Breast epithelium (tissue), 4 donors: Measurements from ENCODE around the gene OR11G2. TPM values are rescaled to one million over a fixed set of nuclear protein-coding genes. Genes with fewer than 3 reads are reported as not detected.
"Not testable (repeated sequence)": the region's sequence is repeated elsewhere in the genome, so short reads cannot be mapped to it uniquely, and the experiment has no call there.

ENCODE experiments used
- DNase-seq, 2 donors: peaks; one replicate each; pipeline ENCODE4 v3.0.0-alpha.2; 2019; ENCODE audit warnings: low spot score in 2 of 2
- H3K27ac ChIP-seq, 2 donors: fragments of 200-600 bp; sonication (generic) in 1 of 2; one replicate each; pipeline ENCODE4 v1.5.1; 2016 to 2019; ENCODE audit warnings: mild to moderate bottlenecking in 1 of 2
- H3K27me3 ChIP-seq, 2 donors: fragments of 200-600 bp; sonication (generic) in 1 of 2; one replicate each; pipeline versions ENCODE4 v1.5.1 to v1.6.0; 2017 to 2019; ENCODE audit warnings: control low read depth in 1 of 2, mild to moderate bottlenecking in 1 of 2
- H3K36me3 ChIP-seq: fragments of 200-600 bp; one replicate; pipeline ENCODE4 v1.5.1; 2019
- H3K4me1 ChIP-seq, 2 donors: fragments of 200-600 bp; sonication (generic); one replicate each; pipeline ENCODE4 v1.5.1; 2016 to 2019; ENCODE audit warnings: control low read depth in 1 of 2
- H3K4me3 ChIP-seq, 3 donors: fragments of 200-600 bp; sonication (generic); 1 replicate in 2 of 3; 2 replicates in 1 of 3; pipeline ENCODE4 v1.5.1; 2016 to 2019; ENCODE audit warnings: mild to moderate bottlenecking in 3 of 3, moderate library complexity in 2 of 3
- H3K9me3 ChIP-seq, 2 donors: fragments of 200-600 bp; sonication (generic) in 1 of 2; one replicate each; pipeline ENCODE4 v1.5.1; 2016 to 2019; ENCODE audit warnings: control low read depth in 1 of 2
- CTCF ChIP-seq, 3 donors: fragments of 450-650 bp; IDR thresholded peaks; one replicate each; pipeline ENCODE4 v1.5.1; 2016 to 2017; ENCODE audit warnings: antibody characterized with exemption in 3 of 3, mild to moderate bottlenecking in 3 of 3, moderate library complexity in 3 of 3
- POLR2A ChIP-seq: fragments of 450-650 bp; IDR thresholded peaks from one replicate; pipeline ENCODE4 v1.6.1; 2016; ENCODE audit warnings: antibody characterized with exemption, mild to moderate bottlenecking, moderate library complexity
- POLR2AphosphoS5 ChIP-seq, 3 donors: sonication (generic); formaldehyde crosslinking; IDR thresholded peaks; one replicate each; pipeline ENCODE4 v1.6.1; 2017; ENCODE audit warnings: antibody characterized with exemption in 3 of 3
- intact Hi-C: fragments of 100-400 bp; cut with DNase I; formaldehyde crosslinking; loops from one replicate; pipeline ENCODE4 v1.15.1; 2023; ENCODE audit warnings: low total_unique reads
- total RNA-seq, 3 donors: library from RNA; depleted of rRNA; stranded (reverse); fragments of >200 nt; gene quantifications; one replicate each; pipeline ENCODE4 v1.1.0, GENCODE V29; 2016

Gene OR11G2
- not detected for total RNA-seq

- H3K36me3 ChIP-seq = no peaks in the 10 kb centered on the region
- H3K4me3 ChIP-seq = no peak within 1 kb of the TSS
- no peaks in the 10 kb centered on the region for H3K4me1 ChIP-seq
- no peak within 1 kb of the TSS for H3K27ac ChIP-seq
- H3K9me3 ChIP-seq = no peaks in the 10 kb centered on the region
- no peak for DNase-seq
- intact Hi-C loops = no loop called here
- TF ChIP-seq POLR2AphosphoS5 (IDR thresholded peaks at IDR 0.05) (no peak), POLR2A (no peak), CTCF (IDR thresholded peaks at IDR 0.05) (no peak)
- peaks cover 0 to 4% of the 10 kb centered on the region in 2 donors for H3K27me3 ChIP-seq
Observed at GRCh38 chr14:20190596-20190995, at the start of gene OR11G2. Gene OR11G2 (plus strand): TSS chr14:20190896. CDS start chr14:20197438, 6,542 bp downstream.

GRCh38 chr14:20143911-20144310, 46.8 kb upstream of the OR11G2 start:
- intact Hi-C loops = no loop called here
- Histone ChIP-seq H3K4me3 (no peak overlapping the region), H3K27me3 (no peaks in the 10 kb centered on the region), H3K4me1 (no peaks in the 10 kb centered on the region), H3K9me3 (no peaks in the 10 kb centered on the region), H3K36me3 (no peaks in the 10 kb centered on the region), H3K27ac (no peak overlapping the region)
- no peak for TF ChIP-seq POLR2A
- no peak for DNase-seq

GRCh38 chr14:20144820-20145219, 45.9 kb upstream of the OR11G2 start:
- Histone ChIP-seq H3K4me3 (no peak overlapping the region), H3K36me3 (no peaks in the 10 kb centered on the region), H3K27me3 (no peaks in the 10 kb centered on the region), H3K9me3 (peaks cover 0 to 1% of the 10 kb centered on the region in 2 donors), H3K4me1 (no peaks in the 10 kb centered on the region), H3K27ac (no peak overlapping the region)
- no peak for DNase-seq
- no peak for TF ChIP-seq CTCF (IDR thresholded peaks at IDR 0.05)
- TF ChIP-seq POLR2A = no peak
- no peak for TF ChIP-seq POLR2AphosphoS5 (IDR thresholded peaks at IDR 0.05)
- intact Hi-C loops = no loop called here

- Histone ChIP-seq H3K9me3 (peaks cover 10 to 23% of the 10 kb centered on the region in 2 donors), H3K27me3 (no peaks in the 10 kb centered on the region), H3K27ac (no peak overlapping the region), H3K4me1 (no peaks in the 10 kb centered on the region), H3K36me3 (no peaks in the 10 kb centered on the region), H3K4me3 (no peak overlapping the region)
- intact Hi-C loops = no loop called here
- TF ChIP-seq POLR2A (no peak), POLR2AphosphoS5 (IDR thresholded peaks at IDR 0.05) (no peak), CTCF (IDR thresholded peaks at IDR 0.05) (no peak)
- DNase-seq = no peak
Observed at GRCh38 chr14:20164462-20164861, 26.2 kb upstream of the OR11G2 start.

- Histone ChIP-seq H3K4me3 (no peak overlapping the region), H3K4me1 (no peaks in the 10 kb centered on the region), H3K27me3 (no peaks in the 10 kb centered on the region), H3K36me3 (no peaks in the 10 kb centered on the region), H3K27ac (no peak overlapping the region), H3K9me3 (peaks cover 10 to 23% of the 10 kb centered on the region in 2 donors)
- intact Hi-C loops = no loop called here
- TF ChIP-seq CTCF (IDR thresholded peaks at IDR 0.05) (no peak), POLR2AphosphoS5 (IDR thresholded peaks at IDR 0.05) (no peak), POLR2A (no peak)
- DNase-seq = no peak
Observed at GRCh38 chr14:20167091-20167490, 23.6 kb upstream of the OR11G2 start.

- intact Hi-C loops = not testable (repeated sequence)
Observed at GRCh38 chr14:20169852-20170251, 20.8 kb upstream of the OR11G2 start.

GRCh38 chr14:20174205-20174604, 16.5 kb upstream of the OR11G2 start:
- H3K27me3 ChIP-seq, H3K36me3 ChIP-seq, DNase-seq, intact Hi-C loops, H3K27ac ChIP-seq, H3K4me3 ChIP-seq, H3K4me1 ChIP-seq, H3K9me3 ChIP-seq: not testable (repeated sequence)

More at GRCh38 chr14:20169852-20170251, 20.8 kb upstream of the OR11G2 start:
- H3K4me3 ChIP-seq, H3K4me1 ChIP-seq, H3K36me3 ChIP-seq, H3K27ac ChIP-seq, DNase-seq, H3K27me3 ChIP-seq: not testable (repeated sequence)
- peaks cover 10 to 13% of the 10 kb centered on the region in 2 donors for H3K9me3 ChIP-seq
